ENCODE measurements around the gene AHCYL2.
"Not testable (repeated sequence)": the region's sequence is repeated elsewhere in the genome, so short reads cannot be mapped to it uniquely, and the experiment has no call there.

DNA sequence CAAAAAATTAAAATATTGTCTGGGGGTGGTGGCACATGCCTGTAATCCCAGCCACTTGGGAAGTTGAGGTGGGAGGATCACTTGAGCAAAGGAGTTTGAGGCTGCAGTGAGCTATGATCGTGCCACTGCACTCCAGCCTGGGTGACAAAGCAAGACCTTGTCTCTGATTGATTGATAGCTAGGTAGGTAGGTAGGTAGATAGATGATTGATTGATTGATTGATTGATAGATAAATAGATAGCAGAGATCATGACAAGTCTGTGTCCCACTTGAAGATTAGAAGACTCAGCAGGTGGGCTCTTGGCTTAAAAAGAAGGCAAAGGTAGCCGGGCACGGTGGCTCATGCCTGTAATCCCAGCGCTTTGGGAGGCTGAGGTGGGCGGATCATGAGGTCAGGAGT, 27.8 kb downstream of the AHCYL2 start:
- TF ChIP-seq RAD21 (conservative IDR thresholded peaks at IDR 0.05); POLR2AphosphoS5 (IDR thresholded peaks at IDR 0.05); SMC3 (conservative IDR thresholded peaks at IDR 0.05; ENCODE audit: poor library complexity): not testable (repeated sequence)
- TF ChIP-seq, protein P1, sequence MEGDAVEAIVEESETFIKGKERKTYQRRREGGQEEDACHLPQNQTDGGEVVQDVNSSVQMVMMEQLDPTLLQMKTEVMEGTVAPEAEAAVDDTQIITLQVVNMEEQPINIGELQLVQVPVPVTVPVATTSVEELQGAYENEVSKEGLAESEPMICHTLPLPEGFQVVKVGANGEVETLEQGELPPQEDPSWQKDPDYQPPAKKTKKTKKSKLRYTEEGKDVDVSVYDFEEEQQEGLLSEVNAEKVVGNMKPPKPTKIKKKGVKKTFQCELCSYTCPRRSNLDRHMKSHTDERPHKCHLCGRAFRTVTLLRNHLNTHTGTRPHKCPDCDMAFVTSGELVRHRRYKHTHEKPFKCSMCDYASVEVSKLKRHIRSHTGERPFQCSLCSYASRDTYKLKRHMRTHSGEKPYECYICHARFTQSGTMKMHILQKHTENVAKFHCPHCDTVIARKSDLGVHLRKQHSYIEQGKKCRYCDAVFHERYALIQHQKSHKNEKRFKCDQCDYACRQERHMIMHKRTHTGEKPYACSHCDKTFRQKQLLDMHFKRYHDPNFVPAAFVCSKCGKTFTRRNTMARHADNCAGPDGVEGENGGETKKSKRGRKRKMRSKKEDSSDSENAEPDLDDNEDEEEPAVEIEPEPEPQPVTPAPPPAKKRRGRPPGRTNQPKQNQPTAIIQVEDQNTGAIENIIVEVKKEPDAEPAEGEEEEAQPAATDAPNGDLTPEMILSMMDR (IDR thresholded peaks at IDR 0.05; ENCODE audit: poor library complexity, severe bottlenecking): not testable (repeated sequence)

Measured in neural cell (in vitro differentiated cells).